K562 (cell line): ENCODE measurements around the gene HTRA3. TPM values are rescaled to one million over a fixed set of nuclear protein-coding genes. Genes with fewer than 3 reads are reported as not detected.
A peak's percentile ranks its signal among the peaks of the same experiment; 100 is the strongest.

Source experiments
- ARID1B ChIP-seq: fragments of 450-650 bp; IDR thresholded peaks from 2 replicates; pipeline ENCODE4 v1.6.1; 2016; ENCODE audit warnings: antibody characterized with exemption, mild to moderate bottlenecking, inconsistent platforms
- ARID3A ChIP-seq: IDR thresholded peaks from 2 replicates; pipeline ENCODE4 v1.6.1; 2012; ENCODE audit warnings: low read depth, low read length, improper control_type of control experiment, borderline replicate concordance
- CEBPZ ChIP-seq: fragments of 150-350 bp; IDR thresholded peaks from 2 replicates; pipeline ENCODE4 v1.6.1; 2014; ENCODE audit warnings: low read depth, mild to moderate bottlenecking, low read length, borderline replicate concordance
- CHAMP1 ChIP-seq: fragments of 450-650 bp; IDR thresholded peaks from 2 replicates; pipeline ENCODE4 v1.6.1; 2016; ENCODE audit warnings: mild to moderate bottlenecking
- EP400 ChIP-seq: fragments of 450-650 bp; IDR thresholded peaks from 2 replicates; pipeline ENCODE4 v1.6.1; 2017; ENCODE audit warnings: antibody characterized with exemption, mild to moderate bottlenecking, moderate library complexity
- GABPB1 ChIP-seq: sonication (generic); formaldehyde crosslinking; IDR thresholded peaks from 2 replicates; pipeline ENCODE4 v1.8.0; 2022; ENCODE audit warnings: mild to moderate bottlenecking, missing genetic modification reagents
- PBX2 ChIP-seq, 2 experiments: IDR thresholded peaks in 1 of 2; conservative IDR thresholded peaks in 1 of 2; 2 replicates each; pipeline ENCODE4 v1.6.1; 2016; ENCODE audit warnings: low read depth in 2 of 2, mild to moderate bottlenecking in 1 of 2, missing compliant biosample characterization in 1 of 2, missing genetic modification characterization in 1 of 2, moderate library complexity in 1 of 2
- polyA plus RNA-seq, 8 experiments: library from polyadenylated mRNA; depleted of rRNA in 4 of 8; stranded (reverse) in 5 of 8; unstranded in 3 of 8; fragments of >200 nt; fragmentation: Nextera tagmentation in 2 of 8; fragmentation: Illumina TruSeq in 1 of 8; extraction: Ambion mirVana in 2 of 8; extraction: Trizol in 1 of 8; gene quantifications; 2 replicates each; pipeline versions ENCODE4 v1.2.1 to v1.2.3, GENCODE V29; 2011 to 2014; ENCODE audit warnings: inconsistent platforms in 1 of 8, missing spikeins in 1 of 8
- total RNA-seq, 7 experiments: library from RNA; depleted of rRNA in 6 of 7; stranded (reverse); fragments of >200 nt in 6 of 7; fragmentation: Illumina TruSeq in 2 of 7; extraction: Trizol in 2 of 7; gene quantifications; 2 replicates each; pipeline versions ENCODE4 v1.2.1 to v1.2.3, GENCODE V29; 2011 to 2021; ENCODE audit warnings: low replicate concordance in 1 of 7
- TF ChIP-seq, protein P1 (sequence below): fragments of 200-800 bp; sonication (Bioruptor generic); IDR thresholded peaks from 2 replicates; pipeline ENCODE4 v1.6.1; 2017; ENCODE audit warnings: missing genetic modification characterization, missing compliant biosample characterization

The HTRA3 gene
- total and polyA plus RNA-seq, 9 of the 15 experiments (the other 6 are each of a cell fraction or from before 2014, with no cell fraction given): 0.04 TPM; not detected in 8

DNA sequence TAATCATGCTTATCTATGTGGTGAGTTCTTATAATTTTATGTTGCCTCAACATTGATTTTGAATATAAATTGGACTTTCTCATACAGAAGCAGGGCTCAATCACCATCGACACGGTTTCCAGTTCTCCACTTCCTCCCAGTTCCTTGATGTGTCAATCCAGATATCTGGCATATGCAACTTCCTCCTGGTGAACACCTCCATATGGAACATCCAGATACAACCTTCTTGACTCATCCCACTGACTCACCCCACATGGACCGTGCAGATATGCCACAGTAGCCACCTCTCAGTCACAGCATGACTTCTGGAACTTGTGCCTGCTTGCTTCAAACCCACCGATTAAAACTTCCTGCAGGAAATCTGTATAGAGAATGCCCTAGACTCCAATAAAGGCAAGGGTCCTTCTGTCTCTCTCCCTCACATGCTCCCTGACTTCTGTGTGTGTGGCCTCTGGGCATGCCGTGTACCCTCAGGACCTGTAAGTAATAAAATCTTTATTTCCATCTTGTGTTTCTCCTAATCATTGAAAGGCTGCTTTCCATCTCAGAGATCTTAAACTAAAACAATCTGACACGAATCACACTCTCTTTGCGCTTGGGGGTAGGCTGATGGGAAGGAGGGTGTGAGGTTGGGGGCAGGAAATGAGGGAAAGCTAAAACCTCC is 67.0 kb downstream of the HTRA3 start (continued):
- TF ChIP-seq CHAMP1 (0 out of 2 replicates have a peak, but pooled peaks have one; percentile 19), GABPB1 (CRISPR knock-in tag) (peak; percentile 78), ARID1B (peak; percentile 99), ARID3A (no peak; the same call in 1 of the 2 replicates), EP400 (no peak), PBX2 (CRISPR knock-in tag; IDR thresholded peaks at IDR 0.05; ENCODE audit: low read depth) (no peak), PBX2 (tag; conservative IDR thresholded peaks at IDR 0.05; ENCODE audit: low read depth) (peak; percentile 55; the same call in 1 of the 2 replicates), CEBPZ (no peak)
- TF ChIP-seq, protein P1, sequence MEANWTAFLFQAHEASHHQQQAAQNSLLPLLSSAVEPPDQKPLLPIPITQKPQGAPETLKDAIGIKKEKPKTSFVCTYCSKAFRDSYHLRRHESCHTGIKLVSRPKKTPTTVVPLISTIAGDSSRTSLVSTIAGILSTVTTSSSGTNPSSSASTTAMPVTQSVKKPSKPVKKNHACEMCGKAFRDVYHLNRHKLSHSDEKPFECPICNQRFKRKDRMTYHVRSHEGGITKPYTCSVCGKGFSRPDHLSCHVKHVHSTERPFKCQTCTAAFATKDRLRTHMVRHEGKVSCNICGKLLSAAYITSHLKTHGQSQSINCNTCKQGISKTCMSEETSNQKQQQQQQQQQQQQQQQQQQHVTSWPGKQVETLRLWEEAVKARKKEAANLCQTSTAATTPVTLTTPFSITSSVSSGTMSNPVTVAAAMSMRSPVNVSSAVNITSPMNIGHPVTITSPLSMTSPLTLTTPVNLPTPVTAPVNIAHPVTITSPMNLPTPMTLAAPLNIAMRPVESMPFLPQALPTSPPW (CRISPR knock-in tag): peak; percentile 44
